ENCODE data around the gene CADM4. TPM values are rescaled to one million over a fixed set of nuclear protein-coding genes. Genes with fewer than 3 reads are reported as not detected.

Gene CADM4
- total and polyA plus RNA-seq, 2 of the 8 experiments (the other 6 are each of a cell fraction or from before 2014, with no cell fraction given), result 13.5 to 25.0 TPM

GRCh38 chr19:43589678-43590077 lies 50.0 kb downstream of the CADM4 start (continued):
- no peak for TF ChIP-seq RFX5 (IDR thresholded peaks at IDR 0.05; ENCODE audit: borderline replicate concordance, low read depth, low read length)
- no peak for TF ChIP-seq SIN3A (conservative IDR thresholded peaks at IDR 0.05 in 1 of 2, IDR thresholded peaks at IDR 0.05 in 1 of 2; ENCODE audit: low read depth in 1 of 2, low read length in 2 of 2)
- TF ChIP-seq CBX5 (IDR thresholded peaks at IDR 0.05; ENCODE audit: low read depth, low read length), result no peak
- no peak for TF ChIP-seq SIRT6 (IDR thresholded peaks at IDR 0.05; ENCODE audit: low read length)
- no peak for TF ChIP-seq RAD21 (IDR thresholded peaks at IDR 0.05 in 1 of 2, conservative IDR thresholded peaks at IDR 0.05 in 1 of 2; ENCODE audit: low read depth in 2 of 2, low read length in 2 of 2)
